Endothelial cell of umbilical vein (primary cell): Measurements from ENCODE around the gene RTN4IP1. TPM values are rescaled to one million over a fixed set of nuclear protein-coding genes. Genes with fewer than 3 reads are reported as not detected.

ENCODE experiments used
- BruUV-seq: library from RNA; stranded (reverse); fragments of 400-500 nt; replicated peaks from 2 replicates; lab custom pipeline; 2021; lab: Mats Ljungman, UMichigan
- CTCF ChIA-PET: fragments of 300-600, 350-600 bp; sonication (Branson Sonifier 250); formaldehyde crosslinking; loops from one replicate; lab custom pipeline; 2021; ENCODE audit warnings: antibody characterized with exemption, inconsistent platforms; lab: Charles Lee
- POLR2A ChIA-PET: fragments of 300-600, 350-600 bp; sonication (Branson Sonifier 250); formaldehyde crosslinking; loops from one replicate; lab custom pipeline; 2021; ENCODE audit warnings: antibody characterized with exemption, inconsistent platforms; lab: Charles Lee
- DNase-seq: peaks from one replicate; pipeline ENCODE4 v3.0.0-alpha.2; 2011; ENCODE audit warnings: low read depth, low spot score
- FAIRE-seq: peaks from 2 replicates; lab custom pipeline; 2011; peaks lifted over from hg19 to GRCh38; lab: Jason Lieb, UNC
- H2AFZ ChIP-seq: 2 replicates; pipeline ENCODE4 v1.6.0; 2012; ENCODE audit warnings: low read depth, low read length, control low read depth, inconsistent platforms
- H3K27ac ChIP-seq: 2 replicates; pipeline ENCODE4 v1.5.1; 2011; ENCODE audit warnings: low read depth, mild to moderate bottlenecking, control low read depth, low read length, moderate library complexity; ENCODE audit not compliant: insufficient read depth
- H3K27me3 ChIP-seq, 2 experiments: 2 replicates each; pipeline versions ENCODE4 v1.6.0 to v1.6.1; 2011; ENCODE audit warnings: low read length in 2 of 2, mixed read lengths in 1 of 2; ENCODE audit not compliant: control insufficient read depth in 2 of 2, insufficient read depth in 2 of 2
- H3K36me3 ChIP-seq, 2 experiments: 2 replicates in 1 of 2; 3 replicates in 1 of 2; pipeline ENCODE4 v1.5.1; 2011; ENCODE audit warnings: low read length in 2 of 2, mild to moderate bottlenecking in 1 of 2, moderate library complexity in 1 of 2; ENCODE audit not compliant: control insufficient read depth in 2 of 2, insufficient read depth in 2 of 2; ENCODE audit errors: extremely low read depth in 1 of 2
- H3K4me1 ChIP-seq: 3 replicates; pipeline ENCODE4 v1.5.1; 2011; ENCODE audit warnings: mild to moderate bottlenecking, low read length; ENCODE audit not compliant: control insufficient read depth, insufficient read depth; ENCODE audit errors: extremely low read depth
- H3K4me2 ChIP-seq: 2 replicates; pipeline ENCODE4 v1.6.1; 2011; ENCODE audit warnings: low read length, control low read depth, mixed read lengths; ENCODE audit not compliant: insufficient read depth
- H3K4me3 ChIP-seq, 3 experiments: fragments of 200-600 bp in 1 of 3; sonication (generic), shearing (Covaris generic) in 1 of 3; replicated peaks in 1 of 3; 2 replicates each; pipeline ENCODE4 v1.5.1; 2011 to 2016; ENCODE audit warnings: control low read depth in 3 of 3, low read length in 3 of 3, mild to moderate bottlenecking in 2 of 3, inconsistent platforms in 1 of 3, low read depth in 1 of 3, moderate library complexity in 1 of 3; ENCODE audit not compliant: insufficient read depth in 1 of 3
- H3K79me2 ChIP-seq: 2 replicates; pipeline ENCODE4 v1.6.0; 2012; ENCODE audit warnings: low read length, inconsistent platforms; ENCODE audit not compliant: control insufficient read depth, insufficient read depth
- H3K9ac ChIP-seq: replicated peaks from 2 replicates; pipeline ENCODE3; 2011; ENCODE audit warnings: low read length, control low read depth; ENCODE audit not compliant: insufficient read depth; ENCODE audit errors: extremely low read depth
- H3K9me1 ChIP-seq: replicated peaks from 3 replicates; pipeline ENCODE4 v1.6.0; 2011; ENCODE audit warnings: mild to moderate bottlenecking, low read length; ENCODE audit not compliant: control insufficient read depth, insufficient read depth; ENCODE audit errors: extremely low read depth
- H3K9me3 ChIP-seq: replicated peaks from 2 replicates; pipeline ENCODE4 v1.5.1; 2012; ENCODE audit warnings: low read length, inconsistent platforms; ENCODE audit not compliant: control insufficient read depth, insufficient read depth
- H4K20me1 ChIP-seq: replicated peaks from 2 replicates; pipeline ENCODE3; 2011; ENCODE audit warnings: mild to moderate bottlenecking, low read length; ENCODE audit not compliant: control insufficient read depth, insufficient read depth; ENCODE audit errors: extremely low read depth
- EZH2 ChIP-seq: IDR thresholded peaks from 2 replicates; pipeline ENCODE4 v1.6.1; 2012; ENCODE audit warnings: borderline replicate concordance, low read depth, mild to moderate bottlenecking, moderate library complexity, low read length, inconsistent platforms; ENCODE audit not compliant: severe bottlenecking
- FOS ChIP-seq: IDR thresholded peaks from 2 replicates; pipeline ENCODE4 v1.6.1; 2011; ENCODE audit warnings: mild to moderate bottlenecking, low read length, moderate library complexity, borderline replicate concordance; ENCODE audit not compliant: insufficient read depth
- GATA2 ChIP-seq: IDR thresholded peaks from 2 replicates; pipeline ENCODE4 v1.7.0; 2011; ENCODE audit warnings: low read depth, mild to moderate bottlenecking, moderate library complexity, mixed read lengths, low read length; ENCODE audit not compliant: insufficient read length, insufficient read depth
- JUN ChIP-seq: IDR thresholded peaks from 2 replicates; pipeline ENCODE4 v1.6.1; 2011; ENCODE audit warnings: borderline replicate concordance, low read depth; ENCODE audit not compliant: insufficient read length, insufficient read depth
- MYC ChIP-seq: IDR thresholded peaks from one replicate; pipeline ENCODE4 v1.6.1; 2011; ENCODE audit warnings: mild to moderate bottlenecking, low read depth, low read length
- POLR2A ChIP-seq: IDR thresholded peaks from 2 replicates; pipeline ENCODE4 v1.6.1; 2012; ENCODE audit warnings: low read depth, mild to moderate bottlenecking, control low read depth, low read length
- dilution Hi-C: fragments of 300-500 bp; cut with MboI; formaldehyde crosslinking; loops from one replicate; pipeline ENCODE4 v1.15.0; 2019; ENCODE audit warnings: low sequenced_read_pairs; ENCODE audit not compliant: extremely low pct_ligation_motif_present
- intact Hi-C: fragments of 100-400 bp; cut with micrococcal nuclease; formaldehyde crosslinking; loops from one replicate; pipeline ENCODE4 v1.10.0; 2022
- polyA plus RNA-seq, 4 experiments: library from polyadenylated mRNA; depleted of rRNA in 3 of 4; stranded (reverse) in 3 of 4; unstranded in 1 of 4; fragments of >200 nt; gene quantifications; 2 replicates each; pipeline versions ENCODE4 v1.2.1 to v1.2.3, GENCODE V29; 2011 to 2012; ENCODE audit warnings: missing spikeins in 1 of 4
- total RNA-seq: library from RNA; stranded (reverse); gene quantifications from 2 replicates; pipeline ENCODE4 v1.2.3, GENCODE V29; 2021
- TF ChIP-seq, protein P1 (sequence below), 2 donors: IDR thresholded peaks; 1 replicate in 1 of 2; 2 replicates in 1 of 2; pipeline ENCODE4 v1.5.1; 2011; ENCODE audit warnings: low read length in 2 of 2, mild to moderate bottlenecking in 2 of 2, moderate library complexity in 2 of 2, control low read depth in 1 of 2, inconsistent platforms in 1 of 2, low read depth in 1 of 2; ENCODE audit not compliant: insufficient read depth in 1 of 2; ENCODE audit errors: extremely low read depth in 1 of 2
- TF ChIP-seq, protein P2 (sequence below): IDR thresholded peaks from 2 replicates; pipeline ENCODE4 v1.6.1; 2011; ENCODE audit not compliant: insufficient read depth, insufficient read length

RTN4IP1 gene
- total and polyA plus RNA-seq, 2 donors (not counting 3 experiments of a cell fraction or from before 2014, with no cell fraction given): 3.9 to 5.4 TPM

- no peaks in the 10 kb centered on the region for H3K9me1 ChIP-seq
- ChIA-PET CTCF (interaction anchor here (0.6 to 23.4 kb wide), 4 partner anchors 9 to 405 kb away, joined by 3 to 397 read pairs (median 4); no protein-coding TSS in a partner anchor), POLR2A (no interaction called here)
- no peak overlapping the region for H3K4me3 ChIP-seq
- H3K79me2 ChIP-seq: no peaks in the 10 kb centered on the region
- H3K36me3 ChIP-seq: no peaks in the 10 kb centered on the region
- FAIRE-seq (peak; percentile 98), DNase-seq (peak; percentile 61)
- no peak for TF ChIP-seq POLR2A
- TF ChIP-seq, protein P1, sequence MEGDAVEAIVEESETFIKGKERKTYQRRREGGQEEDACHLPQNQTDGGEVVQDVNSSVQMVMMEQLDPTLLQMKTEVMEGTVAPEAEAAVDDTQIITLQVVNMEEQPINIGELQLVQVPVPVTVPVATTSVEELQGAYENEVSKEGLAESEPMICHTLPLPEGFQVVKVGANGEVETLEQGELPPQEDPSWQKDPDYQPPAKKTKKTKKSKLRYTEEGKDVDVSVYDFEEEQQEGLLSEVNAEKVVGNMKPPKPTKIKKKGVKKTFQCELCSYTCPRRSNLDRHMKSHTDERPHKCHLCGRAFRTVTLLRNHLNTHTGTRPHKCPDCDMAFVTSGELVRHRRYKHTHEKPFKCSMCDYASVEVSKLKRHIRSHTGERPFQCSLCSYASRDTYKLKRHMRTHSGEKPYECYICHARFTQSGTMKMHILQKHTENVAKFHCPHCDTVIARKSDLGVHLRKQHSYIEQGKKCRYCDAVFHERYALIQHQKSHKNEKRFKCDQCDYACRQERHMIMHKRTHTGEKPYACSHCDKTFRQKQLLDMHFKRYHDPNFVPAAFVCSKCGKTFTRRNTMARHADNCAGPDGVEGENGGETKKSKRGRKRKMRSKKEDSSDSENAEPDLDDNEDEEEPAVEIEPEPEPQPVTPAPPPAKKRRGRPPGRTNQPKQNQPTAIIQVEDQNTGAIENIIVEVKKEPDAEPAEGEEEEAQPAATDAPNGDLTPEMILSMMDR (IDR thresholded peaks at IDR 0.05; ENCODE audit: extremely low read depth in 1 of 2, insufficient read depth in 1 of 2, low read depth in 1 of 2, low read length in 2 of 2): no peak
- peak; percentile 55 for TF ChIP-seq FOS
- TF ChIP-seq, protein P2, sequence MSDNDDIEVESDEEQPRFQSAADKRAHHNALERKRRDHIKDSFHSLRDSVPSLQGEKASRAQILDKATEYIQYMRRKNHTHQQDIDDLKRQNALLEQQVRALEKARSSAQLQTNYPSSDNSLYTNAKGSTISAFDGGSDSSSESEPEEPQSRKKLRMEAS: no peak
- no peak for TF ChIP-seq MYC
- TF ChIP-seq JUN: peak; percentile 66
- TF ChIP-seq GATA2: no peak
- TF ChIP-seq EZH2: no peak
- H4K20me1 ChIP-seq: no peaks in the 10 kb centered on the region
- no peak overlapping the region for H3K9ac ChIP-seq
- H3K27me3 ChIP-seq: no peaks in the 10 kb centered on the region
- BruUV-seq: no TSS peak
- peak overlapping the region; percentile 28 for H3K27ac ChIP-seq
- intact Hi-C loops (no loop called here), dilution Hi-C loops (loop anchor here (25.0 kb wide), 1 partner anchor 138 kb away; no protein-coding TSS in a partner anchor)
- peaks cover 9% of the 10 kb centered on the region for H3K4me1 ChIP-seq
- no peak overlapping the region for H3K4me2 ChIP-seq
- H3K9me3 ChIP-seq: no peaks in the 10 kb centered on the region
- peak overlapping the region; percentile 23 for H2AFZ ChIP-seq
Observed at GRCh38 chr6:106574741-106575458, 54.4 kb downstream of the RTN4IP1 start.
